ENCODE measurements around the gene RAB11A.
"Not testable (repeated sequence)": the region's sequence is repeated elsewhere in the genome, so short reads cannot be mapped to it uniquely, and the experiment has no call there.

RAB11A gene

GRCh38 chr15:65845826-65846519 is 23.3 kb upstream of the RAB11A start:
- DNase-seq: no peak

- DNase-seq: no peak
These were observed 21.3 kb upstream of the RAB11A start for GRCh38 chr15:65847989-65848388.

- no peak for DNase-seq
These were observed 17.3 kb upstream of the RAB11A start for GRCh38 chr15:65851981-65852380.

GRCh38 chr15:65856821-65857455 is 12.4 kb upstream of the RAB11A start:
- DNase-seq: peak; percentile 30

GRCh38 chr15:65857718-65858402 is 11.4 kb upstream of the RAB11A start:
- no peak for DNase-seq

- peak; percentile 55 for DNase-seq
These were observed 6.6 kb upstream of the RAB11A start for GRCh38 chr15:65862682-65863081.

- no peak for DNase-seq
These were observed 6.2 kb upstream of the RAB11A start for GRCh38 chr15:65863106-65863505.

GRCh38 chr15:65867244-65867643 is 2.0 kb upstream of the RAB11A start:
- DNase-seq: no peak

GRCh38 chr15:65867933-65868332 is 1.4 kb upstream of the RAB11A start:
- not testable (repeated sequence) for DNase-seq

GRCh38 chr15:65868546-65869125 is 655 bp upstream of the RAB11A start:
- DNase-seq: no peak

GRCh38 chr15:65869954-65870871 is 922 bp downstream of the RAB11A start:
- peak; percentile 75 for DNase-seq

GRCh38 chr15:65870889-65871533 is 1.7 kb downstream of the RAB11A start:
- peak; percentile 92 for DNase-seq

- DNase-seq: not testable (repeated sequence)
These were observed 2.6 kb downstream of the RAB11A start for GRCh38 chr15:65871886-65872285.

- DNase-seq: peak; percentile 2
These were observed 3.3 kb downstream of the RAB11A start for GRCh38 chr15:65872596-65872995.

GRCh38 chr15:65873256-65873655 is 4.0 kb downstream of the RAB11A start:
- no peak for DNase-seq

GRCh38 chr15:65875458-65875857 is 6.2 kb downstream of the RAB11A start:
- no peak for DNase-seq

GRCh38 chr15:65877749-65878148 is 8.5 kb downstream of the RAB11A start:
- DNase-seq: no peak

- no peak for DNase-seq
These were observed 12.6 kb downstream of the RAB11A start for GRCh38 chr15:65881766-65882434.

- no peak for DNase-seq
These were observed 14.3 kb downstream of the RAB11A start for GRCh38 chr15:65883571-65883970.

- DNase-seq: no peak
These were observed 15.2 kb downstream of the RAB11A start for GRCh38 chr15:65884511-65884910.

- DNase-seq: no peak
These were observed 16.5 kb downstream of the RAB11A start for GRCh38 chr15:65885668-65886218.
